Loucy (cell line): Measurements from ENCODE around the gene HMGCS1.
"Not testable (repeated sequence)": the region's sequence is repeated elsewhere in the genome, so short reads cannot be mapped to it uniquely, and the experiment has no call there.

Experiments used
- EZH2phosphoT487 ChIP-seq: fragments of 200-600 bp; IDR thresholded peaks from 2 replicates; pipeline ENCODE4 v1.6.1; 2018; ENCODE audit warnings: antibody characterized with exemption, mild to moderate bottlenecking, moderate library complexity, borderline replicate concordance
- TF ChIP-seq, protein P1 (sequence below): fragments of 200-600 bp; sonication (generic); conservative IDR thresholded peaks from 2 replicates; pipeline ENCODE4 v1.5.1; 2014; ENCODE audit warnings: mild to moderate bottlenecking, antibody characterized with exemption, low read length

DNA sequence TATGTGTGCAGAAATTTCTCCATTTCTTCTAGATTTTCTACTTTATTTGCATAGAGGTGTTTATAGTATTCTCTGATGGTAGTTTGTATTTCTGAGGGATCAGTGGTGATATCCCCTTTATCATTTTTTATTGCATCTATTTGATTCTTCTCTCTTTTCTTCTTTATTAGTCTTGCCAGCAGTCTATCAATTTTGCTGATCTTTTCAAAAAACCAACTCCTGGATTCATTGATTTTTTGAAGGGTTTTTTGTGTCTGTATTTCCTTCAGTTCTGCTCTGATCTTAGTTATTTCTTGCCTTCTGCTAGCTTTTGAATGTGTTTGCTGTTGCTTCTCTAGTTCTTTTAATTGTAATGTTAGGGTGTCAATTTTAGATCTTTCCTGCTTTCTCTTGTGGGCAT, 12.4 kb upstream of the HMGCS1 start:
- TF ChIP-seq, protein P1, sequence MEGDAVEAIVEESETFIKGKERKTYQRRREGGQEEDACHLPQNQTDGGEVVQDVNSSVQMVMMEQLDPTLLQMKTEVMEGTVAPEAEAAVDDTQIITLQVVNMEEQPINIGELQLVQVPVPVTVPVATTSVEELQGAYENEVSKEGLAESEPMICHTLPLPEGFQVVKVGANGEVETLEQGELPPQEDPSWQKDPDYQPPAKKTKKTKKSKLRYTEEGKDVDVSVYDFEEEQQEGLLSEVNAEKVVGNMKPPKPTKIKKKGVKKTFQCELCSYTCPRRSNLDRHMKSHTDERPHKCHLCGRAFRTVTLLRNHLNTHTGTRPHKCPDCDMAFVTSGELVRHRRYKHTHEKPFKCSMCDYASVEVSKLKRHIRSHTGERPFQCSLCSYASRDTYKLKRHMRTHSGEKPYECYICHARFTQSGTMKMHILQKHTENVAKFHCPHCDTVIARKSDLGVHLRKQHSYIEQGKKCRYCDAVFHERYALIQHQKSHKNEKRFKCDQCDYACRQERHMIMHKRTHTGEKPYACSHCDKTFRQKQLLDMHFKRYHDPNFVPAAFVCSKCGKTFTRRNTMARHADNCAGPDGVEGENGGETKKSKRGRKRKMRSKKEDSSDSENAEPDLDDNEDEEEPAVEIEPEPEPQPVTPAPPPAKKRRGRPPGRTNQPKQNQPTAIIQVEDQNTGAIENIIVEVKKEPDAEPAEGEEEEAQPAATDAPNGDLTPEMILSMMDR, result not testable (repeated sequence)
- TF ChIP-seq EZH2phosphoT487, result not testable (repeated sequence)
